ENCODE data around the gene DMRTB1. TPM values are rescaled to one million over a fixed set of nuclear protein-coding genes. Genes with fewer than 3 reads are reported as not detected.

Gene DMRTB1
- total and polyA plus RNA-seq, 2 donors (not counting 1 experiment from before 2014, with no cell fraction given) = not detected

- Histone ChIP-seq H3K36me3 (replicated peaks in 1 of 2; ENCODE audit: control extremely low read depth in 1 of 2, control insufficient read depth in 1 of 2, extremely low read depth in 1 of 2, insufficient read depth in 2 of 2, low read length in 1 of 2) (no peaks in the 10 kb centered on the region), H3K27me3 (replicated peaks in 1 of 4; ENCODE audit: control extremely low read depth in 1 of 4, control insufficient read depth in 3 of 4, insufficient read depth in 4 of 4, low read length in 3 of 4) (no peaks in the 10 kb centered on the region), H3K9me3 (ENCODE audit: control extremely low read depth in 1 of 3, control insufficient read depth in 2 of 3, insufficient read depth in 1 of 3, low read length in 2 of 3) (no peaks in the 10 kb centered on the region), H3K4me2 (replicated peaks; ENCODE audit: low read depth, low read length, poor library complexity, severe bottlenecking) (no peak overlapping the region), H3K4me3 (ENCODE audit: control extremely low read depth in 1 of 5, extremely low read depth in 1 of 5, insufficient read depth in 1 of 5, low read depth in 2 of 5, low read length in 4 of 5) (no peak overlapping the region), H3K4me1 (ENCODE audit: control insufficient read depth in 2 of 2, insufficient read depth in 2 of 2, low read length in 2 of 2) (no peaks in the 10 kb centered on the region), H3K27ac (ENCODE audit: low read length in 2 of 2) (no peak overlapping the region), H4K20me1 (ENCODE audit: control insufficient read depth, insufficient read depth, low read length, poor library complexity, severe bottlenecking) (no peaks in the 10 kb centered on the region), H3K79me2 (ENCODE audit: control insufficient read depth, insufficient read depth, low read length) (no peaks in the 10 kb centered on the region), H3K9ac (ENCODE audit: low read length) (no peak overlapping the region), H2AFZ (ENCODE audit: insufficient read depth, low read depth, low read length, poor library complexity, severe bottlenecking) (no peak overlapping the region)
- Mint-ChIP-seq H3K4me1 (no peaks in the 10 kb centered on the region), H3K9me3 (ENCODE audit: insufficient read depth) (no peaks in the 10 kb centered on the region), H3K27ac (no peak overlapping the region), H3K4me3 (no peak overlapping the region), H3K27me3 (peaks cover 9% of the 10 kb centered on the region)
- 88% methylated on average over 7 of the region's 7 CpGs for WGBS (ENCODE audit: insufficient coverage)
- DNase-seq (no peak), ATAC-seq (ENCODE audit: low read depth) (no peak)
- ChIA-PET CTCF (no interaction called here), POLR2A (no interaction called here)
- intact Hi-C loops (cut with micrococcal nuclease) = no loop called here
- TF ChIP-seq CTCF (IDR thresholded peaks at IDR 0.05) (no peak), EZH2 (IDR thresholded peaks at IDR 0.05; ENCODE audit: borderline replicate concordance, insufficient read depth, low read depth, low read length, poor library complexity, severe bottlenecking) (no peak)
Measured at GRCh38 chr1:53475664-53476063, 16.5 kb downstream of the DMRTB1 start.

- Histone ChIP-seq H3K4me3 (ENCODE audit: control extremely low read depth in 1 of 5, extremely low read depth in 1 of 5, insufficient read depth in 1 of 5, low read depth in 2 of 5, low read length in 4 of 5) (no peak overlapping the region), H4K20me1 (ENCODE audit: control insufficient read depth, insufficient read depth, low read length, poor library complexity, severe bottlenecking) (no peaks in the 10 kb centered on the region), H3K27ac (ENCODE audit: low read length in 2 of 2) (no peak overlapping the region), H3K9me3 (ENCODE audit: control extremely low read depth in 1 of 3, control insufficient read depth in 2 of 3, insufficient read depth in 1 of 3, low read length in 2 of 3) (no peaks in the 10 kb centered on the region), H3K4me1 (ENCODE audit: control insufficient read depth in 2 of 2, insufficient read depth in 2 of 2, low read length in 2 of 2) (no peaks in the 10 kb centered on the region), H3K79me2 (ENCODE audit: control insufficient read depth, insufficient read depth, low read length) (no peaks in the 10 kb centered on the region), H2AFZ (ENCODE audit: insufficient read depth, low read depth, low read length, poor library complexity, severe bottlenecking) (no peak overlapping the region), H3K9ac (ENCODE audit: low read length) (no peak overlapping the region), H3K27me3 (replicated peaks in 1 of 4; ENCODE audit: control extremely low read depth in 1 of 4, control insufficient read depth in 3 of 4, insufficient read depth in 4 of 4, low read length in 3 of 4) (no peaks in the 10 kb centered on the region), H3K4me2 (replicated peaks; ENCODE audit: low read depth, low read length, poor library complexity, severe bottlenecking) (no peak overlapping the region), H3K36me3 (replicated peaks in 1 of 2; ENCODE audit: control extremely low read depth in 1 of 2, control insufficient read depth in 1 of 2, extremely low read depth in 1 of 2, insufficient read depth in 2 of 2, low read length in 1 of 2) (no peaks in the 10 kb centered on the region)
- 91% methylated on average over 8 of the region's 8 CpGs for WGBS (ENCODE audit: insufficient coverage)
- no peak for TF ChIP-seq CTCF (IDR thresholded peaks at IDR 0.05)
- TF ChIP-seq EZH2 (IDR thresholded peaks at IDR 0.05; ENCODE audit: borderline replicate concordance, insufficient read depth, low read depth, low read length, poor library complexity, severe bottlenecking) = no peak
- Mint-ChIP-seq H3K4me1 (no peaks in the 10 kb centered on the region), H3K27me3 (peaks cover 9% of the 10 kb centered on the region), H3K27ac (no peak overlapping the region), H3K4me3 (no peak overlapping the region), H3K9me3 (ENCODE audit: insufficient read depth) (no peaks in the 10 kb centered on the region)
- DNase-seq = no peak
- intact Hi-C loops (cut with micrococcal nuclease) = no loop called here
- ChIA-PET POLR2A (no interaction called here), CTCF (no interaction called here)
- no peak for ATAC-seq (ENCODE audit: low read depth)
Measured at GRCh38 chr1:53476579-53476978, 17.4 kb downstream of the DMRTB1 start.
